Mesothelial cell of epicardium (in vitro differentiated cells): ENCODE results near the gene MAPKBP1. TPM values are rescaled to one million over a fixed set of nuclear protein-coding genes. Genes with fewer than 3 reads are reported as not detected.
"Not testable (repeated sequence)": the region's sequence is repeated elsewhere in the genome, so short reads cannot be mapped to it uniquely, and the experiment has no call there.

Source experiments
- DNase-seq, 2 experiments: peaks; one replicate each; pipeline ENCODE4 v3.0.0; 2021; ENCODE audit warnings: low spot score in 2 of 2; ENCODE audit not compliant: unreplicated experiment in 2 of 2
- H3K27ac Mint-ChIP-seq: 2 replicates; pipeline ENCODE4 v1.8.0; 2021; ENCODE audit warnings: mixed read lengths
- H3K27me3 Mint-ChIP-seq: 2 replicates; pipeline ENCODE4 v1.8.0; 2021; ENCODE audit warnings: low read depth, mixed read lengths
- H3K36me3 Mint-ChIP-seq: 2 replicates; pipeline ENCODE4 v1.8.0; 2021; ENCODE audit warnings: mixed read lengths
- H3K4me1 Mint-ChIP-seq: 2 replicates; pipeline ENCODE4 v1.8.0; 2021; ENCODE audit warnings: mixed read lengths
- H3K4me3 Mint-ChIP-seq: 2 replicates; pipeline ENCODE4 v1.8.0; 2021; ENCODE audit warnings: mild to moderate bottlenecking, moderate library complexity, mixed read lengths
- H3K9me3 Mint-ChIP-seq: 2 replicates; pipeline ENCODE4 v1.8.0; 2021; ENCODE audit warnings: mixed read lengths
- total RNA-seq: library from RNA; stranded (reverse); gene quantifications from 3 replicates; pipeline ENCODE4 v1.2.1, GENCODE V29; 2021
- TF ChIP-seq, protein P1 (sequence below): fragments of 200-600 bp; sonication (generic); IDR thresholded peaks from one replicate; pipeline ENCODE4 v1.5.0; 2021; ENCODE audit warnings: antibody characterized with exemption; ENCODE audit not compliant: unreplicated experiment

The MAPKBP1 gene
- total RNA-seq, 1 donor from 2014 or later: 40.8 TPM

DNA sequence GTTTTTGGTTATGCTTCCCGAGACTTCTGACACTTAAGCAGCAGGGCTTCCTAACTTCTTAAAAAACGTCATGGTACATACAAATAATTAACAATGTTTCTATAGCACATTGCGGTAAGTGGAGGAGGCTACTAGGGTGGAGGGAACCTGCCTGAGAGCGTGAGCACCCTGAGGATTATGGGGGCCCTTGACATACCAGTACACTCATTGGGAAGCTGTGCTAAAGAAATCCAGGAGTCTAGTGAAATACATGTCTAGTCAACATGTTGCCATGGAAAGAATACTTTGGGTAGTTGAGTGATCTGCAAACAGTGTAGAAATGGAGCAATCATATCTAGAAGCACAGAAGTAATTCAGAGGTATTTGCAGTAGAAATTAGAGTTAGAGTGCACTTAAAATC is 39.2 kb upstream of the MAPKBP1 start:
- DNase-seq: no peak
- Mint-ChIP-seq H3K36me3 (peaks cover 23% of the 10 kb centered on the region), H3K9me3 (no peaks in the 10 kb centered on the region), H3K4me1 (no peaks in the 10 kb centered on the region), H3K27me3 (no peaks in the 10 kb centered on the region), H3K27ac (no peak overlapping the region), H3K4me3 (no peak overlapping the region)
- TF ChIP-seq, protein P1, sequence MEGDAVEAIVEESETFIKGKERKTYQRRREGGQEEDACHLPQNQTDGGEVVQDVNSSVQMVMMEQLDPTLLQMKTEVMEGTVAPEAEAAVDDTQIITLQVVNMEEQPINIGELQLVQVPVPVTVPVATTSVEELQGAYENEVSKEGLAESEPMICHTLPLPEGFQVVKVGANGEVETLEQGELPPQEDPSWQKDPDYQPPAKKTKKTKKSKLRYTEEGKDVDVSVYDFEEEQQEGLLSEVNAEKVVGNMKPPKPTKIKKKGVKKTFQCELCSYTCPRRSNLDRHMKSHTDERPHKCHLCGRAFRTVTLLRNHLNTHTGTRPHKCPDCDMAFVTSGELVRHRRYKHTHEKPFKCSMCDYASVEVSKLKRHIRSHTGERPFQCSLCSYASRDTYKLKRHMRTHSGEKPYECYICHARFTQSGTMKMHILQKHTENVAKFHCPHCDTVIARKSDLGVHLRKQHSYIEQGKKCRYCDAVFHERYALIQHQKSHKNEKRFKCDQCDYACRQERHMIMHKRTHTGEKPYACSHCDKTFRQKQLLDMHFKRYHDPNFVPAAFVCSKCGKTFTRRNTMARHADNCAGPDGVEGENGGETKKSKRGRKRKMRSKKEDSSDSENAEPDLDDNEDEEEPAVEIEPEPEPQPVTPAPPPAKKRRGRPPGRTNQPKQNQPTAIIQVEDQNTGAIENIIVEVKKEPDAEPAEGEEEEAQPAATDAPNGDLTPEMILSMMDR: no peak

DNA sequence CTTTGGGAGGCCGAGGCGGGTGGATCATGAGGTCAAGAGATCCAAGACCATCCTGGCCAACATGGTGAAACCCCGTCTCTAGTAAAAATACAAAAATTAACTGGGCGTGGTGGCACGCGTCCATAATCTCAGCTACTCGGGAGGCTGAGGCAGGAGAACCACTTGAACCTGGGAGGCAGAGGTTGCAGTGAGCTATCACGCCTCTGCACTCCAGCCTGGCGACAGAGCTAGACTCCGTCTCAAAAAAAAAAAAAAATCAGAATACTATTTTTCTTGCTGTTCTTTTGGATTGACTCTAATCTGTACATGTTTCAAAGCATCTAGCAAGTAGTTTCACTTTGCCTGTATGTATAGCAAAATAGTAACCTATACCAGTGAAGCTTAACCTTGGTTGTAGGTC is 38.8 kb upstream of the MAPKBP1 start:
- H3K9me3 Mint-ChIP-seq, H3K4me3 Mint-ChIP-seq, H3K27ac Mint-ChIP-seq, DNase-seq, H3K27me3 Mint-ChIP-seq, H3K4me1 Mint-ChIP-seq: not testable (repeated sequence)
- peaks cover 22% of the 10 kb centered on the region for H3K36me3 Mint-ChIP-seq

DNA sequence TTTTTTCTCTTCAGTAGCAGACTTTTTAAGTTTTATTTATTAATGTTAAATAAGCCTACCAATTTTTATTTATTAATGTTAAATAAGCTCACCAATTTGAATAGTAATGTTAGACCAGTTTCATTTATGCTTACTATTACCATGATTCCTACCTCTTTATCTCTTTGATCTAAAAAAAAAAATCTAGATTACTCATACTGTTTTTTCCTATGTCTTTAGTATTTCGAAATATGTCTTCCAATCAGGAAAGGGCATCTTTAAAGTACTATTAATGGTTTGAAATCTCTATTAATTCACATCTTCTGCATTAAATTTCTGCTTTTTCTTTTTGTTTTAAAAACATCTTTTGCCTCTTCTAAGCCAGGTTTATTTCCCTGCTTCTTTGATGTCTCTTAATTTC is 27.5 kb upstream of the MAPKBP1 start:
- TF ChIP-seq, protein P1: no peak
- DNase-seq: no peak
- no peak overlapping the region for H3K27ac Mint-ChIP-seq
- H3K27me3 Mint-ChIP-seq: no peaks in the 10 kb centered on the region
- peaks cover 46% of the 10 kb centered on the region for H3K36me3 Mint-ChIP-seq
- no peak overlapping the region for H3K4me3 Mint-ChIP-seq
- H3K9me3 Mint-ChIP-seq: no peaks in the 10 kb centered on the region
- H3K4me1 Mint-ChIP-seq: no peaks in the 10 kb centered on the region

DNA sequence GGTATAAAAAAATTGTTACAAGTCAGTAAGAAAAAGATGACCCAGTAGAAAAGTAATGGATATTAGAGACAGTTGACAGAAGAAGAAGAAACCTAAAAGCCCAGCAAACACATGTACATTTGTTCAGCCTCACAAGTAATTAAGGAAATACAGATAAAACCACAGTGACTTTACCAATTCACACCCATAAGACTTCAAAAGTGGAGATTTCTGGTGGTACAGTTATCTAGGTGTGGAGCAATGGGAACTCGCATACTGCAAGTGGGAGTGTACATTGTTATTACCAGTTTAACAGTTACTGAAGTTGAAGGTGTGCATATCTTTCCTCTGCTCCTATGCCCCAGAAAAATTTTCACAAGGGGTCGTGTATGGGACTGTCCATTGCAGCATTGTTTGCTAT is 18.1 kb upstream of the MAPKBP1 start:
- TF ChIP-seq, protein P1: no peak
- peaks cover 28% of the 10 kb centered on the region for H3K36me3 Mint-ChIP-seq
- no peaks in the 10 kb centered on the region for H3K4me1 Mint-ChIP-seq
- no peak overlapping the region for H3K4me3 Mint-ChIP-seq
- no peaks in the 10 kb centered on the region for H3K27me3 Mint-ChIP-seq
- H3K27ac Mint-ChIP-seq: no peak overlapping the region
- no peak for DNase-seq
- no peaks in the 10 kb centered on the region for H3K9me3 Mint-ChIP-seq

DNA sequence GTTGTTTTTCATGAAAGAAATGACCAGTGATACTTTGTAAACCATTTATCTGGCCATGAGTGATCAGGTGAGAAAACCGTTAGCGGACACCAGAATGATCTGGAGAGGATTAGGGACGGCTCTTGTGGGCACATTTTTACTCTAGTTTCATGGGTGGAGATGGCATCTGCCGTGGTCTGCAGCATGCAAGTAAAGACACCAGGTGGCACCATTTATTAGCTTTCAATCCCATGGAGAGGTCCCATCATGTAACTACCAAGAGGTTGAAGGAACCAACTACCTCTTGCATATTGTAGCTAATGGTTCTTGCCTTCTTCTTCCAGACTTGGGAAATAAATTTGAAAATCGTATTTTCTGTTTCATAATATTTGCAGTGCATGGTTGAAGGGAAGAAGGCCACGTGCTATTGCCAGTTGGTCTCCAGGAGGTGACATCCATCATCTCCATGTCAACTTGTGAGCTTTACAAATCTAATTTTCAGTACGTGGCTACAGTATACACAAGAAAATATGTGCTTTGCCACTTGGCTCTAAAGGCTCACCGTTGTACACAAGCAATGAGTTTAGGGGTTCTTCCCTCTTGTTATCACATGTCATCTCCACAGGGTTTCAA is 1.5 kb upstream of the MAPKBP1 start:
- no peaks in the 10 kb centered on the region for H3K27me3 Mint-ChIP-seq
- no peak for DNase-seq
- peak overlapping the region; percentile 97 for H3K27ac Mint-ChIP-seq
- H3K36me3 Mint-ChIP-seq: peaks cover 4% of the 10 kb centered on the region
- H3K9me3 Mint-ChIP-seq: no peaks in the 10 kb centered on the region
- H3K4me3 Mint-ChIP-seq: peak overlapping the region; percentile 85
- TF ChIP-seq, protein P1: peak; percentile 46
- peaks cover 39% of the 10 kb centered on the region for H3K4me1 Mint-ChIP-seq

DNA sequence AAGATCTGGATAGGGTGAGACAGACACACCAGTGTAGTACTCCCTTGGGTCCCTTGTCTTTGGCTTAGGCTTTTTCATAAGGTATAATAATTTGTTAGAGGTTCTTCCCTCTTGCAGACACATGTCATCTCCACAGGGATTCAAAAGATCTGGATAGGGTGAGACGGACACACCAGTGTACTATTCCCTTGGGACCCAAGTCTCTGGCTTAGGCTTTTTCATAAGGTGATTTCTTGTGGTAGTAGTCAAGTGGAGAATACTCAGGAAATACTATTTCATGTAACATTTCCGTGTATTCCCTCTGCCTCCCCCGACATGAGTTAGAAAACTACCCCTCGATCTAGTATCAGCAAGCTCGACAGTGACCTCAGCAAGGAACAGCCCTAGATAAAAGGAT is 954 bp upstream of the MAPKBP1 start:
- DNase-seq: no peak
- Mint-ChIP-seq H3K36me3 (peaks cover 4% of the 10 kb centered on the region), H3K4me1 (peaks cover 44% of the 10 kb centered on the region), H3K27ac (peak overlapping the region; percentile 97), H3K9me3 (no peaks in the 10 kb centered on the region), H3K27me3 (no peaks in the 10 kb centered on the region), H3K4me3 (peak overlapping the region; percentile 85)
- TF ChIP-seq, protein P1: no peak
